Lung (tissue), 12 donors: ENCODE data around the gene TBKBP1. TPM values are rescaled to one million over a fixed set of nuclear protein-coding genes. Genes with fewer than 3 reads are reported as not detected.
"Not testable (repeated sequence)": the region's sequence is repeated elsewhere in the genome, so short reads cannot be mapped to it uniquely, and the experiment has no call there.

Source experiments
- ATAC-seq: fragments of 200-7000 bp; cut with Tn5 transposase; one replicate; pipeline ENCODE4 v1.9.1; 2020; ENCODE audit warnings: moderate number of reproducible peaks; ENCODE audit not compliant: insufficient read depth, low FRiP score
- DNase-seq, 3 donors: peaks; one replicate each; pipeline ENCODE4 v3.0.0-alpha.2; 2013 to 2017
- H3K27ac ChIP-seq, 2 donors: one replicate each; pipeline ENCODE4 v1.5.1; 2013; ENCODE audit warnings: mild to moderate bottlenecking in 2 of 2, moderate library complexity in 2 of 2, control low read depth in 1 of 2, inconsistent platforms in 1 of 2, low read depth in 1 of 2, low read length in 1 of 2
- H3K27me3 ChIP-seq, 3 donors: one replicate each; pipeline ENCODE4 v1.5.1; 2013; ENCODE audit warnings: low read length in 2 of 3; ENCODE audit not compliant: control insufficient read depth in 3 of 3, insufficient read depth in 3 of 3
- H3K36me3 ChIP-seq, 4 donors: one replicate each; pipeline ENCODE4 v1.5.1; 2013; ENCODE audit warnings: low read length in 4 of 4, mild to moderate bottlenecking in 1 of 4, moderate library complexity in 1 of 4; ENCODE audit not compliant: control insufficient read depth in 4 of 4, insufficient read depth in 4 of 4
- H3K4me1 ChIP-seq, 5 donors: one replicate each; pipeline ENCODE4 v1.5.1; 2013; ENCODE audit warnings: low read length in 5 of 5, mild to moderate bottlenecking in 2 of 5, moderate library complexity in 1 of 5; ENCODE audit not compliant: control insufficient read depth in 5 of 5, insufficient read depth in 5 of 5
- H3K4me3 ChIP-seq: one replicate; pipeline ENCODE4 v1.5.1; 2013; ENCODE audit warnings: mild to moderate bottlenecking, control low read depth, moderate library complexity
- H3K9ac ChIP-seq, 2 donors: one replicate each; pipeline ENCODE4 v1.5.1; 2013; ENCODE audit warnings: low read length in 2 of 2, control low read depth in 1 of 2; ENCODE audit not compliant: insufficient read depth in 1 of 2
- H3K9me3 ChIP-seq, 4 donors: one replicate each; pipeline ENCODE4 v1.5.1; 2013; ENCODE audit warnings: low read length in 3 of 4, mild to moderate bottlenecking in 1 of 4, moderate library complexity in 1 of 4; ENCODE audit not compliant: control insufficient read depth in 4 of 4, insufficient read depth in 3 of 4
- CTCF ChIP-seq: IDR thresholded peaks from 2 replicates; pipeline ENCODE4 v1.5.1; 2012; ENCODE audit warnings: mild to moderate bottlenecking; ENCODE audit errors: control extremely low read depth, extremely low read depth
- WGBS, 2 donors: extraction: QIAGEN DNeasy Blood & Tissue Kit; methylation state at CpG; one replicate each; pipeline ENCODE4 v1.1.7; 2013; 5-methylcytosine and 5-hydroxymethylcytosine counted together
- polyA plus RNA-seq, 2 donors: library from polyadenylated mRNA; stranded (reverse); fragments of 200-250 nt; gene quantifications; one replicate each; pipeline ENCODE4 v1.2.1, GENCODE V29; 2013
- total RNA-seq, 2 donors: library from RNA; depleted of rRNA in 1 of 2; stranded (reverse); fragments of >200 nt in 1 of 2; gene quantifications; one replicate each; pipeline ENCODE4 v1.2.1, GENCODE V29; 2014 to 2021
- donor health status: control.
- donor health status: control.
- donor health status: Bipolar disorder and iron deficiency.
- donor health status: healthy.
- donor health status: DM: yes; HTN: yes; CAD: no.

TBKBP1 gene
- total and polyA plus RNA-seq, 4 donors = 9.0 to 14.0 (median 12.1) TPM

- no peak for DNase-seq
- ATAC-seq = no peak
- no peak for TF ChIP-seq CTCF
- 83 to 91% methylated on average over 8 of the region's 8 CpGs for WGBS, 2 donors
- Histone ChIP-seq H3K9me3 (peaks cover 0 to 2% (median 0%) of the 10 kb centered on the region in 4 donors), H3K4me3 (no peak overlapping the region), H3K27me3 (peaks cover 0 to 21% (median 14%) of the 10 kb centered on the region in 3 donors), H3K36me3 (no peaks in the 10 kb centered on the region), H3K4me1 (no peaks in the 10 kb centered on the region), H3K9ac (no peak overlapping the region), H3K27ac (no peak overlapping the region)
Observed at GRCh38 chr17:47739150-47739549, 45.2 kb downstream of the TBKBP1 start.

DNA sequence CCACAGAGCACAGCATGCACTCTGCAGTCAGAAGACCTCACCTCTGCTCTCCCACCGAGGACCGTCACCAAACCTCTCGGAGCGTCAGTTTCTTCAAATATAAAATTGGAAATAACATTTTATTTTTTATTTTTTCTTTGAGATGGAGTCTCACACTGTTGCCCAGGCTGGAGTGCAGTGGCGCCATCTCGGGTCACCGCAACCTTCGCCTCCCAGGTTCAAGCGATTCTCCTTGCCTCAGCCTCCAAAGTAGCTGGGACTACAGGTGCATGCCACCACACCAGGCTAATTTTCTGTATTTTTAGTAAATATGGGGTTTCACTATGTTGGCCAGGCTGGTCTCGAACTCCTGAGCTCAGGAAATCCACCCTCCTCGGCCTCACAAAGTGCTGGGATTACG lies 46.0 kb downstream of the TBKBP1 start:
- not testable (repeated sequence) for H3K9ac ChIP-seq, H3K4me1 ChIP-seq, H3K27ac ChIP-seq, ATAC-seq, H3K9me3 ChIP-seq, H3K4me3 ChIP-seq, DNase-seq, H3K36me3 ChIP-seq
- WGBS, 2 donors = 85 to 91% methylated on average over 12 of the region's 12 CpGs
- H3K27me3 ChIP-seq = peaks cover 0 to 13% (median 8%) of the 10 kb centered on the region in 3 donors

DNA sequence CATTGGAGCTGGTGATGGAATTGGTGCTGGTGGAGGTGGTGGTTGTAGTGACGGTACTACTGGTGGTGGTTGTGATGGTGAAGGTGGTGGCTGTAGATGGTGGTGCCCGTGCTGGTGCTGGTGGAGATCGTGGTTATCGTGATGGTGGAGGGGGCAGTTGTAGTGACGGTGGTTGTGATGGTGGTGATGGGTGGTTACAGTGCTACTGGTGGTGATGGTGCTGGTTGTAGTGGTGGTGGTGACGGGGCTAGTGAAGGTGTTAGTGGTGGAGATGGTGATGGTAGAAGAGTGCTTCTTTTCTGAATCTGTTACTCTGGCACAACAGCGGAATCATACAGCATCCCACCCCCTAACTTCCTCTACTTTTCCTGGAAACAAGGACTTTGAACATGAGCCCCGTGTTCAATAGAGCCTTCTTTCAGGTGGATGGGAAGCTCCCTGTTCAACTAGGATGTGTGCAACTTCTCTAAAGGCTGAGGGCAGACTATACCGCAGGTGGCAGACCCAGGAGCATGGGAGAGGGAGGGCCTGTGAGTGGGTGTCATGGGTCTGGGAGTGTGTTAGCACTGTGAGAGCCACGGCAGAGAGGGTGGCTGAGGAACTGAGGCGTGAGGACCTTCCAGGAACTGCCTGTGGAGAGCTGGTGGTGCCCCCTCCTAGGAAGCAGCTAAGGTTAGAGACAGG lies 47.3 kb downstream of the TBKBP1 start:
- Histone ChIP-seq H3K27me3 (peaks cover 0 to 8% (median 4%) of the 10 kb centered on the region in 3 donors), H3K4me1 (no peaks in the 10 kb centered on the region), H3K27ac (no peak overlapping the region), H3K36me3 (no peaks in the 10 kb centered on the region), H3K9me3 (peaks cover 0 to 2% (median 0%) of the 10 kb centered on the region in 4 donors), H3K4me3 (no peak overlapping the region), H3K9ac (no peak overlapping the region)
- 77 to 81% methylated on average over 11 of the region's 11 CpGs for WGBS, 2 donors
- DNase-seq = no peak
- TF ChIP-seq CTCF = no peak
- no peak for ATAC-seq

DNA sequence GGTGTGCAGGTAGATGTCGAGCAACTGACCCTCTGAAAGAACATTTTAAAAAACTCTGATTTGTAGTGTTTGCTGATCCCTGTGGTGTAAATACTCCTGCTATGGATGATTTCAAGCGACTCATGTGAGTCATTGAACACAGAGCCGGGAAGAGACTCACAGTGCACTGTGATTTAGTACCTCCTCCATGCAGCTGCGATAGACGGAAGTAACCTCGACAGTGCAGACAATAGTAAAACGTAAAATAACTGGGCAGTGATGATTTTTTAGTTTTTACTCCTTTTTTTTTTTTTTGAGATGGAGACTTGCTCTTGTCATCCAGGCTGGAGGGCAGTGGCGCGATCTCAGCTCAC lies 47.8 kb downstream of the TBKBP1 start:
- H3K4me1 ChIP-seq = no peaks in the 10 kb centered on the region
- WGBS, 2 donors = 72 to 89% methylated on average over 9 of the region's 9 CpGs
- DNase-seq (no peak), ATAC-seq (no peak)
- no peak overlapping the region for H3K9ac ChIP-seq
- H3K9me3 ChIP-seq = peaks cover 0 to under 1% (median 0%) of the 10 kb centered on the region in 4 donors
- no peak for TF ChIP-seq CTCF
- H3K4me3 ChIP-seq = no peak overlapping the region
- H3K27me3 ChIP-seq = peaks cover 0 to 6% (median 4%) of the 10 kb centered on the region in 3 donors
- no peak overlapping the region for H3K27ac ChIP-seq
- no peaks in the 10 kb centered on the region for H3K36me3 ChIP-seq
